ENCODE data around the gene RFFL. TPM values are rescaled to one million over a fixed set of nuclear protein-coding genes. Genes with fewer than 3 reads are reported as not detected.
"Not testable (repeated sequence)": the region's sequence is repeated elsewhere in the genome, so short reads cannot be mapped to it uniquely, and the experiment has no call there.

Gene RFFL
- 10 to 100 TPM; 47.7 to 52.2 TPM for total RNA-seq

DNA sequence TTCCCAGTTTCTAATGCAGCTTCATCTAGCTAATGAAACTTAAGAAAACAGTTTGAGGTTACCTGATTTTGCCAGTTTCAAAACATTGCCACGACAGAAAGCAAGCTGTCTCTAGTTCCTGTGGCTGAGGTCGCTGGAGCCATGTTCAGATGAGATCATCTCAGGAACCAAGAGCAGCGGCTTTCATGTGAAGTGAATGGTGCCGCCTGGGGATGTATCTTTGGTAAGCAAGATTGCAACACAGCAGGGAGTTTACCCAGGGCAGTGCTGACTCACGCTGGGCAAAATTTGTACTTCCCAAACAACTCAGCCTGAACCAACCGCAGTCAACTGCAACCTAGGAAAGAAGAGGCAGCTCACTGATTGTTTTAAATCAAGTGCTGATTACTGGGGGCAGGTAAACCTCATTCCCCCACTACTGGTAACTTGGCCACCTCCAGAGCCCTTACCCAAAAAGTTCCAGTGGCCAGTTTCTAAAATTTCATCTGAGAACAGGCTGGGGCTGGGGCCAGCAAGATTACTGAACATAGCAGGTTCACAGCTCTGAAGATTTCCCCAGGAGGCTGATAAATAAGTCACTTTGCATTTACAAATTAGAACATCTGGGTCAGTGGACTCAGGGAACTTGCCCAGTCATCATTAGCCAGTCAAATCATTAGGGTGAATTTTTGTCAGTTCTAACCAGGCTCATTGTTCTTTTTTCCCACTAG is at the start of gene RFFL:
Gene RFFL, minus strand, starts transcription at position 194 of the 710 bp plus-strand sequence. CDS start 37,154 bp downstream, outside the sequence.
- ATAC-seq (peak; percentile 96), DNase-seq (peak; percentile 96)
- H3K36me3 Mint-ChIP-seq, result peaks cover 46% of the 10 kb centered on the region
- H3K4me1 Mint-ChIP-seq, result peaks cover 62% of the 10 kb centered on the region
- CTCF ChIA-PET, result interaction anchor here (0.5 to 4.8 kb wide), 22 partner anchors 10 to 99 kb away, joined by 3 to 46 read pairs (median 4); no protein-coding TSS in a partner anchor
- peak within 1 kb of the TSS; percentile 54 for H3K4me3 Mint-ChIP-seq
- H3K9me3 Mint-ChIP-seq (ENCODE audit: low read depth), result peaks cover 4% of the 10 kb centered on the region
- no peaks in the 10 kb centered on the region for H3K27me3 Mint-ChIP-seq
- peak within 1 kb of the TSS; percentile 91 for H3K27ac Mint-ChIP-seq

- H3K27ac Mint-ChIP-seq; DNase-seq; H3K4me3 Mint-ChIP-seq; H3K9me3 Mint-ChIP-seq (ENCODE audit: low read depth); ATAC-seq; H3K27me3 Mint-ChIP-seq: not testable (repeated sequence)
- peaks cover 31% of the 10 kb centered on the region for H3K36me3 Mint-ChIP-seq
- peaks cover 14% of the 10 kb centered on the region for H3K4me1 Mint-ChIP-seq
- CTCF ChIA-PET, result interaction anchor here (1.5 kb wide), 1 partner anchor 9 kb away, joined by 5 read pairs; the partner anchor contains the start of gene RAD51D
Observed at GRCh38 chr17:35110791-35111190, 47.3 kb upstream of the RFFL start.

DNA sequence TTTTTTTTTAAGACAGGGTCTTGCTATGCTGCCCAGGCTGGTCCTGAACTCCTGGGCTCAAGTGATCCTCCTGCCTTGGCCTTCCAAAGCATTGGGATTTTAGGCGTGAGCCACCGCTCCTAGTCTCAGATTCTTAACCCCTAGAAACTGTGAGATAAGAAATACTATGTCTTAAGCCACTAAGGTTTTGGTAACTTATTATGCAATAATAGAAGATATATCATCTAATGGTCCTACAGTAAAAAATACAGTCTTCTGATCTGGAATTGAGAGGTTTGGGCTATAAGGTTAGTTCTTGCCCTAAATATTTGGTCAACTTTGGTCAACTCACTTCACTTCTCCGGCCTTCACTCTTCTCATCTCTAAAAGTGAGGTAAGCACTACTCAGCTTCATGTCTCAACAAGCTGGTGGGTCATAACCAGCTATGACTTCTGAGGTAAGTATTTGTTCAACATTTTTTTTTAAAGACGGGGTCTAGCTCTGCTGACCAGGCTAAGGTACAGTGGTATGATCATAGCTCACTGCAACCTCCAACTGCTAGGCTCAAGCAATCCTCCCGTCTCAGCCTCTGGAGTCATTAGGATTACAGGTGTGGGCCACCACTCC is 41.4 kb upstream of the RFFL start:
- ATAC-seq, result no peak
- DNase-seq, result no peak
- CTCF ChIA-PET, result interaction anchor here (3.4 kb wide), 1 partner anchor 15 kb away, joined by 16 read pairs; the partner anchor contains the start of gene RAD51D
- peaks cover 9% of the 10 kb centered on the region for H3K4me1 Mint-ChIP-seq
- H3K27me3 Mint-ChIP-seq, result no peaks in the 10 kb centered on the region
- H3K4me3 Mint-ChIP-seq, result no peak overlapping the region
- H3K9me3 Mint-ChIP-seq (ENCODE audit: low read depth), result no peaks in the 10 kb centered on the region
- no peak overlapping the region for H3K27ac Mint-ChIP-seq
- H3K36me3 Mint-ChIP-seq, result peaks cover 43% of the 10 kb centered on the region

DNA sequence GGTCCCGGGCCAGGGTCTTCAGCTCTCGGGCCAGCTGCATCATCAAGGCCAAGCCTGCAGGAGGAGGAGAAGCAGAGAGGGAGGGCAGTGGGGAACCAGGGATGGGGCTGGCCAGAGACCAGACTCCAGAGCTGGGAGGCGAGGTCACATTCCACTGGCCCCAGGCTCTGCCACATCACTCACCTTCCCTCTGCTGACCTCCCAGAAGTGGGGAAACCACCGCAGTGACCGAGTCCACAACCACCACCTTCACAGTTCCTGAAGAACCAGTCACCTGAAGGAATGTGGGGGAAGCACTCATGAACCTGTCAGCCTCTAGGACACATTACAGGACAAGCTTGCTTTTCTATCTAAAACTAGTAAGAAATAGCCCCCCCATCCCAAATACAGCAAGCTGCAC is 39.8 kb upstream of the RFFL start:
- Mint-ChIP-seq H3K9me3 (ENCODE audit: low read depth) (no peaks in the 10 kb centered on the region), H3K36me3 (peaks cover 47% of the 10 kb centered on the region), H3K27me3 (no peaks in the 10 kb centered on the region), H3K27ac (no peak overlapping the region), H3K4me1 (peaks cover 7% of the 10 kb centered on the region), H3K4me3 (no peak overlapping the region)
- DNase-seq, result no peak
- ATAC-seq, result no peak
- CTCF ChIA-PET, result interaction anchor here (1.6 to 1.8 kb wide), 2 partner anchors 12 to 14 kb away, joined by 7 to 8 read pairs; no protein-coding TSS in a partner anchor

DNA sequence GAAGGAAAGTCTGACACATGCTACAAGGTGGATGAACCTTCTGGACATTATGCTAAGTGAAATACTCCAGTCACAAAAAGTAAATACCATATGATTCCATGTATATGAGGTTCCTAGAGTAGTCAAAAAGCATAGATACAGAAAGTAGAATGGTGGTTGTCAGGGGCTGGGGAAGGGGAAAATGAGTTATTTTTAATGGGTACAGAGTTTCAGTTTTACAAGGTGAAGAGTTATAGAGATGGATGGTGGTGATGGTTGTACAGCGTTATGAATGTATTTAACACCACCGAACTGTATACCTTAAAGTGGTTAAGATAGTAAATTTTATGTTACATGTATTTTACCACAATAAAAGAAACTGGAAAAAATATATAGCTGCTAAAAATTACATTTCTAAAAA is 38.2 kb upstream of the RFFL start:
- no peak overlapping the region for H3K4me3 Mint-ChIP-seq
- peak overlapping the region; percentile 69 for H3K27ac Mint-ChIP-seq
- H3K27me3 Mint-ChIP-seq, result no peaks in the 10 kb centered on the region
- CTCF ChIA-PET, result interaction anchor here (1.6 to 1.8 kb wide), 2 partner anchors 12 to 13 kb away, joined by 7 to 8 read pairs; no protein-coding TSS in a partner anchor
- H3K9me3 Mint-ChIP-seq (ENCODE audit: low read depth), result no peaks in the 10 kb centered on the region
- H3K4me1 Mint-ChIP-seq, result peaks cover 9% of the 10 kb centered on the region
- ATAC-seq, result no peak
- DNase-seq, result no peak
- peaks cover 48% of the 10 kb centered on the region for H3K36me3 Mint-ChIP-seq

GRCh38 chr17:35101036-35101435 is 37.5 kb upstream of the RFFL start:
- Mint-ChIP-seq H3K9me3 (ENCODE audit: low read depth) (no peaks in the 10 kb centered on the region), H3K27ac (no peak overlapping the region), H3K27me3 (no peaks in the 10 kb centered on the region), H3K4me3 (no peak overlapping the region), H3K36me3 (peaks cover 45% of the 10 kb centered on the region), H3K4me1 (peaks cover 12% of the 10 kb centered on the region)
- no peak for ATAC-seq
- DNase-seq, result no peak
- CTCF ChIA-PET, result no interaction called here

DNA sequence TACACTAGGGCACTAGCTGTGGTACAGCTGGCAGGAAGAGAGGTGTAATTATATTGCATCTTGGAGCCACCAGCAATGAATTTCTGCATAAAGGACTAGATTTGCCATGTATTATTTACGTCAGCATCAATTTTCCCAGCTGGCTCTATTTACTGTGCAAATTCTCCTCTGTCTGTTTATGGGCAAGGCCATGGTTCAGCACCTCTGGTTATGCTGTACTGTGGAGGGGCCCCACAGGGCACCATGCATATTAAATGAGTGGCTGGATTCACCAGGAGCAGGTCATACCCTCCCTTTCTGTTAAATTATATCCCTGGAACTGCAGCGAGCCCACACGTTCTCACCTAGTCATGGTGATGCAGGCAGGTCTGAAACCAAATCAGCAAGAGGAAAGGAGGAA is 36.4 kb upstream of the RFFL start:
- Mint-ChIP-seq H3K9me3 (ENCODE audit: low read depth) (no peaks in the 10 kb centered on the region), H3K27ac (no peak overlapping the region), H3K27me3 (no peaks in the 10 kb centered on the region), H3K4me1 (peaks cover 12% of the 10 kb centered on the region), H3K4me3 (no peak overlapping the region), H3K36me3 (peaks cover 37% of the 10 kb centered on the region)
- CTCF ChIA-PET, result no interaction called here
- no peak for DNase-seq
- no peak for ATAC-seq

- CTCF ChIA-PET, result interaction anchor here (1.2 to 8.8 kb wide), 2 partner anchors 21 to 72 kb away, joined by 4 to 59 read pairs; partner anchors contain the start of gene RAD51D
- DNase-seq (no peak), ATAC-seq (no peak)
- no peaks in the 10 kb centered on the region for H3K27me3 Mint-ChIP-seq
- peaks cover 33% of the 10 kb centered on the region for H3K36me3 Mint-ChIP-seq
- no peak overlapping the region for H3K4me3 Mint-ChIP-seq
- no peaks in the 10 kb centered on the region for H3K9me3 Mint-ChIP-seq (ENCODE audit: low read depth)
- H3K4me1 Mint-ChIP-seq, result peaks cover 10% of the 10 kb centered on the region
- no peak overlapping the region for H3K27ac Mint-ChIP-seq
Observed at GRCh38 chr17:35097776-35098175, 34.3 kb upstream of the RFFL start.

DNA sequence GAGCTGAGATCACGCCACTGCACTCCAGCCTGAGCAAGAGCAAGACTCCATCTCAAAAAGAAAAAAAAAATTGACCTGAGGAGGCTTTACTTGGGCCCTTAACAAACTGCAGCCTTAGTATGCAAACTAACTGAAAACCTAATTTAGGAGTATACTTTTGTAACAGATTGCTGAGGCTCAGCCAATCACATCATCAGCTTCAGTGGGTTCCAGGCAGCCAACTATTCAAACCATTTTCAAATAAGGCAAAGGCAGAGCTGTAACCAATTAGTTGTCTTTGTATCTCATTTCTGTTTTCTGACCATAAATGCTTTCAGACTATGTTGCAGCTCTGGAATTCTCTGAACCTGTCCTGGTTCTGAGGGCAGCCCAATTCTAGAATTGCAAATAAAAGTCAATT is 32.2 kb upstream of the RFFL start:
- peaks cover 25% of the 10 kb centered on the region for H3K36me3 Mint-ChIP-seq
- no peak overlapping the region for H3K27ac Mint-ChIP-seq
- no peaks in the 10 kb centered on the region for H3K27me3 Mint-ChIP-seq
- ATAC-seq (no peak), DNase-seq (no peak)
- CTCF ChIA-PET, result interaction anchor here (0.9 to 8.8 kb wide), 4 partner anchors 20 to 73 kb away, joined by 3 to 59 read pairs (median 4); partner anchors contain the start of gene RAD51D
- H3K4me3 Mint-ChIP-seq, result no peak overlapping the region
- H3K9me3 Mint-ChIP-seq (ENCODE audit: low read depth), result no peaks in the 10 kb centered on the region
- peaks cover 8% of the 10 kb centered on the region for H3K4me1 Mint-ChIP-seq

DNA sequence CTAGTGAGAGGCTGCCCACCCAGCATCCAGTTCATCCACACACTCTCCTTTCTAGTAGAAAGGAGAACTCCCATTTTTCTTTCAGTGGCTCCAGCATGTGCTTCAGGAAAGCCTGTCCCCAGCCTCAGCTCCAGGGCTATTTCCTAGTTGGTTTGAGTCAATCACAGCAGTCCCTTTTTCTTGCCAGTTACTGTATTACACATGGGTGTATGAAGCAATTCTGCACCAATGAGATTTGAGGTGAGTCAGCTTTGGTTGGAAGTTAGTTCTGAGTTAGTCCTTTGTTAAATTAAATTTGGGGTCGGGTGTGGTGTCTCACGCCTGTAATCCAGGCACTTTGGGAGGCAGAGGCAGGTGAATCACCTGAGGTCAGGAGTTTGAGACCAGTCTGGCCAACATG is 31.4 kb upstream of the RFFL start:
- no peak overlapping the region for H3K27ac Mint-ChIP-seq
- H3K27me3 Mint-ChIP-seq, result no peaks in the 10 kb centered on the region
- no peak overlapping the region for H3K4me3 Mint-ChIP-seq
- ATAC-seq, result no peak
- H3K4me1 Mint-ChIP-seq, result peaks cover 15% of the 10 kb centered on the region
- peaks cover 18% of the 10 kb centered on the region for H3K36me3 Mint-ChIP-seq
- H3K9me3 Mint-ChIP-seq (ENCODE audit: low read depth), result no peaks in the 10 kb centered on the region
- CTCF ChIA-PET, result interaction anchor here (0.8 to 8.8 kb wide), 3 partner anchors 9 to 114 kb away, joined by 3 to 59 read pairs (median 4); partner anchors contain the start of genes LIG3 and RAD51D
- no peak for DNase-seq

DNA sequence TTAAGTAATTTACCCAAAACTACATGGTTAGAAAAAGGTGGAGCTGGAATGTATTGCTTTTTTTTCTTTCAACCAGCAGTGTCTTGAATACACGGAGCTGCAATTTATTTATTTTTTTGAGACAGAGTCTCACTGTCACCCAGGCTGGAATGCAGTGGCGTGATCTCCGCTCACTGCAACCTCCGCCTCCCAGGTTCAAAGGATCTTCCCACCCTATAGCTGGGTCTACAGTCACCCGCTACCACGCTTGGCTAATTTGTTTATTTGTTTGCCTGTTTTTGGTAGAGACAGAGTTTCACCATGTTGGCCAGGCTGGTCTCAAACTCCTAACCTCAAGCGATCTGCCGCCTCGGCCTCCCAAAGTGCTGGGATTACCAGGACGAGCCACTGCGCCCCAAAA is 27.2 kb upstream of the RFFL start:
- DNase-seq, ATAC-seq: not testable (repeated sequence)

DNA sequence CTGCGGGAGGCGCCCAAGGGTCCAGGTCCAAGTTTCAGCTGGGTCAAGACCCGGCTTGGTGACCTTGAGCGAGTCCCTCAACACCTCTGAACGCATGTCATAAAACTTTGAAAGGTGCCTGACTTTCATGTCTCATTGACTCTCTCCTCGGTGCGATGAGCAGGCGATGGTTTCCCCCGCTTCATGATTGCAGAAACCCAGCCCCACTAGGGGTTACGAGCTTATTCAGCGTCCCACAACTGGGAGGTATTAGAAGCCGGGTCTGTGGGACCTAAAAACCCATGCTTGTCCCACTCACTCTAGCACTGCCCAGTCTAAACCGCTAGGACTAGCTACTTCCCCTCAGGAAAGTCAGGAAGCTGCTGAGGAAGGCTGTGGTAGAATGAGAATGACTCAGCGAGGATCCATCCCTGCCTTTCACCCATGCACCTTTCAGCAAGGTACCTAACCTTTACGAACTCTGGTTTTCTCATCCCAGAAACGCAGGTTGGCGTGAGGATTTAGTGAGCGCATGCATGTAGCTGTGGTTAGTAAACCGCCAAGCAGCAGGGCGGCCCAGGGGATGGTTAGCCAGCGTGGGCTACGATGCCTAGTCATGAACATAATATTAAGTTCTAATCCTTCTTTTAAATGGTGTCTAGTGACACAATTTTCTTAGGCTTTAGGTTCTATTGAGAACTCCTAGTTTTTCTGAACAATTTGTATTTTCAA is 26.2 kb upstream of the RFFL start:
- peak overlapping the region; percentile 96 for H3K27ac Mint-ChIP-seq
- peak overlapping the region; percentile 75 for H3K4me3 Mint-ChIP-seq
- H3K27me3 Mint-ChIP-seq, result no peaks in the 10 kb centered on the region
- no peaks in the 10 kb centered on the region for H3K9me3 Mint-ChIP-seq (ENCODE audit: low read depth)
- peaks cover 49% of the 10 kb centered on the region for H3K4me1 Mint-ChIP-seq
- ATAC-seq (peak; percentile 28), DNase-seq (peak; percentile 72)
- CTCF ChIA-PET, result interaction anchor here (0.6 to 8.8 kb wide), 44 partner anchors 9 to 674 kb away, joined by 3 to 59 read pairs (median 4); partner anchors contain the start of genes RAD51D and RFFL
- peaks cover 5% of the 10 kb centered on the region for H3K36me3 Mint-ChIP-seq

More for the DNA sequence above, 27.2 kb upstream of the RFFL start:
- CTCF ChIA-PET, result interaction anchor here (1.3 to 8.8 kb wide), 11 partner anchors 10 to 546 kb away, joined by 3 to 59 read pairs (median 10); partner anchors contain the start of genes RAD51D and RFFL
- H3K27ac Mint-ChIP-seq, result peak overlapping the region; percentile 26
- not testable (repeated sequence) for H3K4me3 Mint-ChIP-seq; H3K36me3 Mint-ChIP-seq; H3K9me3 Mint-ChIP-seq (ENCODE audit: low read depth); H3K27me3 Mint-ChIP-seq
- peaks cover 40% of the 10 kb centered on the region for H3K4me1 Mint-ChIP-seq

Measured in activated CD8-positive, alpha-beta memory T cell treated with anti-CD3 and anti-CD28 coated beads, Interleukin-2, amount 10 ng/mL, durations not matched to agents 7 days and 5 days (primary cell).